Right atrium auricular region (tissue), 2 donors: Measurements from ENCODE around the gene CCNT2. TPM values are rescaled to one million over a fixed set of nuclear protein-coding genes. Genes with fewer than 3 reads are reported as not detected.
"Not testable (repeated sequence)": the region's sequence is repeated elsewhere in the genome, so short reads cannot be mapped to it uniquely, and the experiment has no call there.

ENCODE experiments used
- DNase-seq: peaks from one replicate; pipeline ENCODE4 v3.0.0-alpha.2; 2019; ENCODE audit warnings: low spot score
- H3K27ac ChIP-seq, 2 donors: fragments of 200-600 bp; sonication (generic); 1 replicate in 1 of 2; 2 replicates in 1 of 2; pipeline ENCODE4 v1.5.1; 2016 to 2019
- H3K27me3 ChIP-seq, 2 donors: fragments of 200-600 bp; sonication (generic); one replicate each; pipeline versions ENCODE4 v1.5.1 to v1.6.0; 2017 to 2019
- H3K36me3 ChIP-seq: fragments of 200-600 bp; sonication (generic); one replicate; pipeline ENCODE4 v1.5.1; 2016
- H3K4me1 ChIP-seq, 2 donors: fragments of 200-600 bp; sonication (generic); one replicate each; pipeline versions ENCODE4 v1.5.1 to v1.6.0; 2017 to 2019
- H3K4me3 ChIP-seq, 2 donors: fragments of 200-600 bp; sonication (generic); 1 replicate in 1 of 2; 2 replicates in 1 of 2; pipeline ENCODE4 v1.5.1; 2017 to 2019; ENCODE audit warnings: mild to moderate bottlenecking in 1 of 2, moderate library complexity in 1 of 2
- H3K9me3 ChIP-seq, 2 donors: fragments of 200-600 bp; sonication (generic); one replicate each; pipeline ENCODE4 v1.5.1; 2019
- CTCF ChIP-seq, 2 donors: fragments of 200-600 bp; sonication (generic); IDR thresholded peaks; one replicate each; pipeline ENCODE4 v1.5.1; 2019; ENCODE audit warnings: antibody characterized with exemption in 2 of 2
- total RNA-seq, 2 donors: library from RNA; depleted of rRNA; stranded (reverse); fragments of >200 nt; gene quantifications; one replicate each; pipeline ENCODE4 v1.1.0, GENCODE V29; 2016

CCNT2 gene
- total RNA-seq, 2 donors from 2014 or later: 12.0 to 12.5 TPM

- Histone ChIP-seq H3K9me3 (peaks cover 0 to 13% of the 10 kb centered on the region in 2 donors), H3K36me3 (no peaks in the 10 kb centered on the region), H3K27me3 (no peaks in the 10 kb centered on the region), H3K4me1 (no peaks in the 10 kb centered on the region), H3K4me3 (no peak overlapping the region), H3K27ac (no peak overlapping the region)
- no peak for DNase-seq
- no peak for TF ChIP-seq CTCF (IDR thresholded peaks at IDR 0.05)
These were observed 54.9 kb downstream of the CCNT2 start for GRCh38 chr2:134973241-134974138.

GRCh38 chr2:134975281-134976009, 56.8 kb downstream of the CCNT2 start:
- TF ChIP-seq CTCF (IDR thresholded peaks at IDR 0.05): no peak
- no peaks in the 10 kb centered on the region for H3K4me1 ChIP-seq
- no peak for DNase-seq
- peaks cover 0 to 13% of the 10 kb centered on the region in 2 donors for H3K9me3 ChIP-seq
- H3K4me3 ChIP-seq: no peak overlapping the region
- no peaks in the 10 kb centered on the region for H3K36me3 ChIP-seq
- no peaks in the 10 kb centered on the region for H3K27me3 ChIP-seq
- H3K27ac ChIP-seq: no peak overlapping the region

GRCh38 chr2:134976074-134976702, 57.6 kb downstream of the CCNT2 start:
- Histone ChIP-seq H3K36me3 (no peaks in the 10 kb centered on the region), H3K4me3 (no peak overlapping the region), H3K27ac (no peak overlapping the region), H3K27me3 (no peaks in the 10 kb centered on the region), H3K9me3 (peaks cover 0 to 13% of the 10 kb centered on the region in 2 donors), H3K4me1 (no peaks in the 10 kb centered on the region)
- TF ChIP-seq CTCF (IDR thresholded peaks at IDR 0.05): no peak
- no peak for DNase-seq

- H3K27ac ChIP-seq, DNase-seq, H3K36me3 ChIP-seq, H3K4me1 ChIP-seq, H3K27me3 ChIP-seq, H3K4me3 ChIP-seq: not testable (repeated sequence)
- H3K9me3 ChIP-seq: peaks cover 0 to 13% of the 10 kb centered on the region in 2 donors
These were observed 58.5 kb downstream of the CCNT2 start for GRCh38 chr2:134977104-134977503.

- Histone ChIP-seq H3K4me1 (no peaks in the 10 kb centered on the region), H3K27me3 (no peaks in the 10 kb centered on the region), H3K36me3 (no peaks in the 10 kb centered on the region), H3K27ac (no peak overlapping the region), H3K9me3 (peaks cover 0 to 7% of the 10 kb centered on the region in 2 donors), H3K4me3 (no peak overlapping the region)
- TF ChIP-seq CTCF (IDR thresholded peaks at IDR 0.05): no peak
- DNase-seq: no peak
These were observed 60.6 kb downstream of the CCNT2 start for GRCh38 chr2:134979221-134979620.

- Histone ChIP-seq H3K4me1 (no peaks in the 10 kb centered on the region), H3K36me3 (no peaks in the 10 kb centered on the region), H3K27ac (no peak overlapping the region), H3K4me3 (no peak overlapping the region), H3K9me3 (no peaks in the 10 kb centered on the region), H3K27me3 (no peaks in the 10 kb centered on the region)
- no peak for DNase-seq
- TF ChIP-seq CTCF (IDR thresholded peaks at IDR 0.05): no peak
These were observed 62.0 kb downstream of the CCNT2 start for GRCh38 chr2:134980639-134981038.
